ENCODE data around the gene CEP162. TPM values are rescaled to one million over a fixed set of nuclear protein-coding genes. Genes with fewer than 3 reads are reported as not detected.
"Not testable (repeated sequence)": the region's sequence is repeated elsewhere in the genome, so short reads cannot be mapped to it uniquely, and the experiment has no call there.

CEP162 gene
- total RNA-seq, 1 donor: 6.3 TPM

GRCh38 chr6:84141521-84141920, 85.9 kb downstream of the CEP162 start:
- Histone ChIP-seq H3K27me3 (ENCODE audit: insufficient read depth, low read length) (no peaks in the 10 kb centered on the region), H3K9me3 (ENCODE audit: low read depth, low read length) (no peaks in the 10 kb centered on the region), H3K4me3 (ENCODE audit: low read length) (no peak overlapping the region), H3K4me1 (ENCODE audit: insufficient read depth, low read length) (no peaks in the 10 kb centered on the region)

- Histone ChIP-seq H3K4me3 (ENCODE audit: low read length) (no peak overlapping the region), H3K9me3 (ENCODE audit: low read depth, low read length) (no peaks in the 10 kb centered on the region), H3K4me1 (ENCODE audit: insufficient read depth, low read length) (no peaks in the 10 kb centered on the region), H3K27me3 (ENCODE audit: insufficient read depth, low read length) (no peaks in the 10 kb centered on the region)
Measured at GRCh38 chr6:84139311-84139710, 88.1 kb downstream of the CEP162 start.

- no peaks in the 10 kb centered on the region for H3K9me3 ChIP-seq (ENCODE audit: low read depth, low read length)
- H3K4me1 ChIP-seq (ENCODE audit: insufficient read depth, low read length): no peaks in the 10 kb centered on the region
- H3K27me3 ChIP-seq (ENCODE audit: insufficient read depth, low read length): no peaks in the 10 kb centered on the region
- no peak overlapping the region for H3K4me3 ChIP-seq (ENCODE audit: low read length)
Measured at GRCh38 chr6:84137989-84138575, 89.4 kb downstream of the CEP162 start.

GRCh38 chr6:84137051-84137375, 90.4 kb downstream of the CEP162 start:
- Histone ChIP-seq H3K4me1 (ENCODE audit: insufficient read depth, low read length) (no peaks in the 10 kb centered on the region), H3K4me3 (ENCODE audit: low read length) (no peak overlapping the region), H3K27me3 (ENCODE audit: insufficient read depth, low read length) (no peaks in the 10 kb centered on the region), H3K9me3 (ENCODE audit: low read depth, low read length) (no peaks in the 10 kb centered on the region)

- no peak overlapping the region for H3K4me3 ChIP-seq (ENCODE audit: low read length)
- no peaks in the 10 kb centered on the region for H3K27me3 ChIP-seq (ENCODE audit: insufficient read depth, low read length)
- no peaks in the 10 kb centered on the region for H3K9me3 ChIP-seq (ENCODE audit: low read depth, low read length)
- no peaks in the 10 kb centered on the region for H3K4me1 ChIP-seq (ENCODE audit: insufficient read depth, low read length)
Measured at GRCh38 chr6:84136364-84137050, 90.9 kb downstream of the CEP162 start.

GRCh38 chr6:84135291-84135690, 92.2 kb downstream of the CEP162 start:
- no peak overlapping the region for H3K4me3 ChIP-seq (ENCODE audit: low read length)
- H3K9me3 ChIP-seq (ENCODE audit: low read depth, low read length): no peaks in the 10 kb centered on the region
- no peaks in the 10 kb centered on the region for H3K4me1 ChIP-seq (ENCODE audit: insufficient read depth, low read length)
- no peaks in the 10 kb centered on the region for H3K27me3 ChIP-seq (ENCODE audit: insufficient read depth, low read length)

- H3K4me3 ChIP-seq (ENCODE audit: low read length); H3K4me1 ChIP-seq (ENCODE audit: insufficient read depth, low read length); H3K27me3 ChIP-seq (ENCODE audit: insufficient read depth, low read length); H3K9me3 ChIP-seq (ENCODE audit: low read depth, low read length): not testable (repeated sequence)
Measured at GRCh38 chr6:84133385-84133784, 94.1 kb downstream of the CEP162 start.

GRCh38 chr6:84129588-84129987, 97.9 kb downstream of the CEP162 start:
- H3K9me3 ChIP-seq (ENCODE audit: low read depth, low read length); H3K4me1 ChIP-seq (ENCODE audit: insufficient read depth, low read length); H3K4me3 ChIP-seq (ENCODE audit: low read length); H3K27me3 ChIP-seq (ENCODE audit: insufficient read depth, low read length): not testable (repeated sequence)

GRCh38 chr6:84123186-84123585, 104.3 kb downstream of the CEP162 start:
- no peaks in the 10 kb centered on the region for H3K27me3 ChIP-seq (ENCODE audit: insufficient read depth, low read length)

GRCh38 chr6:84119277-84119676, 108.2 kb downstream of the CEP162 start:
- no peaks in the 10 kb centered on the region for H3K27me3 ChIP-seq (ENCODE audit: insufficient read depth, low read length)
- no peaks in the 10 kb centered on the region for H3K4me1 ChIP-seq (ENCODE audit: insufficient read depth, low read length)
- H3K4me3 ChIP-seq (ENCODE audit: low read length): no peak overlapping the region
- no peaks in the 10 kb centered on the region for H3K9me3 ChIP-seq (ENCODE audit: low read depth, low read length)

More at GRCh38 chr6:84123186-84123585, 104.3 kb downstream of the CEP162 start:
- Histone ChIP-seq H3K9me3 (ENCODE audit: low read depth, low read length) (no peaks in the 10 kb centered on the region), H3K4me1 (ENCODE audit: insufficient read depth, low read length) (no peaks in the 10 kb centered on the region), H3K4me3 (ENCODE audit: low read length) (no peak overlapping the region)

- Histone ChIP-seq H3K27me3 (ENCODE audit: insufficient read depth, low read length) (no peaks in the 10 kb centered on the region), H3K4me1 (ENCODE audit: insufficient read depth, low read length) (no peaks in the 10 kb centered on the region), H3K9me3 (ENCODE audit: low read depth, low read length) (no peaks in the 10 kb centered on the region), H3K4me3 (ENCODE audit: low read length) (no peak overlapping the region)
Measured at GRCh38 chr6:84118191-84118590, 109.3 kb downstream of the CEP162 start.

- not testable (repeated sequence) for H3K27me3 ChIP-seq (ENCODE audit: insufficient read depth, low read length); H3K4me1 ChIP-seq (ENCODE audit: insufficient read depth, low read length); H3K4me3 ChIP-seq (ENCODE audit: low read length); H3K9me3 ChIP-seq (ENCODE audit: low read depth, low read length)
Measured at GRCh38 chr6:84114933-84115594, 112.4 kb downstream of the CEP162 start.

- H3K9me3 ChIP-seq (ENCODE audit: low read depth, low read length); H3K4me3 ChIP-seq (ENCODE audit: low read length); H3K27me3 ChIP-seq (ENCODE audit: insufficient read depth, low read length); H3K4me1 ChIP-seq (ENCODE audit: insufficient read depth, low read length): not testable (repeated sequence)
Measured at GRCh38 chr6:84111351-84111750, 116.1 kb downstream of the CEP162 start.

- no peaks in the 10 kb centered on the region for H3K27me3 ChIP-seq (ENCODE audit: insufficient read depth, low read length)
- no peaks in the 10 kb centered on the region for H3K9me3 ChIP-seq (ENCODE audit: low read depth, low read length)
- H3K4me1 ChIP-seq (ENCODE audit: insufficient read depth, low read length): no peaks in the 10 kb centered on the region
Measured at GRCh38 chr6:84107495-84107894, 119.9 kb downstream of the CEP162 start.

GRCh38 chr6:84105215-84105924, 122.1 kb downstream of the CEP162 start:
- not testable (repeated sequence) for H3K4me3 ChIP-seq (ENCODE audit: low read length); H3K9me3 ChIP-seq (ENCODE audit: low read depth, low read length); H3K27me3 ChIP-seq (ENCODE audit: insufficient read depth, low read length); H3K4me1 ChIP-seq (ENCODE audit: insufficient read depth, low read length)

More at GRCh38 chr6:84107495-84107894, 119.9 kb downstream of the CEP162 start:
- no peak overlapping the region for H3K4me3 ChIP-seq (ENCODE audit: low read length)

Data from mononuclear cell (primary cell).